Measurements from ENCODE around the gene RINT1. TPM values are rescaled to one million over a fixed set of nuclear protein-coding genes. Genes with fewer than 3 reads are reported as not detected.
"Not testable (repeated sequence)": the region's sequence is repeated elsewhere in the genome, so short reads cannot be mapped to it uniquely, and the experiment has no call there.

RINT1 gene
- total RNA-seq, 1 experiment from 2014 or later: 9.2 TPM

DNA sequence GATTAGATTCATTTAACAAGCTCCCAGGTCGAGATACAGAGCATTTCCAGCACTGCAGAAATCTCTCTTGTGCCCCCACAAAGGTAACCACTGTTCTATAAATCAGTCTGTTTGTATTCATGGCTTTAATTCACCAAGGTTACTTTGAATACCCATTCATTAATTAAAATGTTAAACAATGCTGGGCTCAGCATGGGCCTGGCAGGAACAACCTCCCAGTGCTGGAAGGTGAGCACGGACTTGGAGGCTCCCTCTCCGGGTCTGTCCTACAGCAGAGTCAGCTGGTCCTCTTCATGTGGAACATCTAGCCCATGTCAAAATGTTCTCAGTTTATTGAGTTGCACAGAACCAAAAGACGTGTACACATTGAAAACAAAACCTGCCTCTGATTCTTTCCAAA lies 64.9 kb downstream of the RINT1 start:
- no peaks in the 10 kb centered on the region for H3K27me3 ChIP-seq (ENCODE audit: low read length)
- no peaks in the 10 kb centered on the region for H3K9me2 ChIP-seq (replicated peaks; ENCODE audit: insufficient read depth, low read length)

DNA sequence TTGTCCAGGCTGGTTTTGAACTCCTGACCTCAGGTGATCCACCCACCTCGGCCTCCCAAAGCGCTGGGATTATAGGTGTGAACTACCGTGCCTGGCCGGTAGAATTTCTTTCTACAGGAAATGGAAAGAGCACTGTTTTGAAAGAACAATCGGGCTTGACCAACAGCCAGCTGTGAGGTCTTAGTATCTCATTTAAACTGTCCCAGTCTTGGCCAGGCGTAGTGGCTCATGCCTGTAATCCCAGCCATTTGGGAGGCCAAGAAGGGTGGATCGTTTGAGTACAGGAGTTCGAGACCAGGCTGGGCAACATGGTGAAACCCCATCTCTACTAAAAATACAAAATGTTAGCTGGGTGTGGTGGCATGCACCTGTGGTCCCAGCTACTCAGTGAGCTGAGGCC lies 67.1 kb downstream of the RINT1 start:
- H3K36me3 ChIP-seq (ENCODE audit: insufficient read depth, low read length); H3K4me3 ChIP-seq (ENCODE audit: low read length); H3K79me2 ChIP-seq (ENCODE audit: low read length); H3K27ac ChIP-seq (ENCODE audit: low read length); H3K9me3 ChIP-seq (ENCODE audit: low read length); H2AFZ ChIP-seq (ENCODE audit: low read length); H3K4me2 ChIP-seq (ENCODE audit: low read depth, low read length, poor library complexity, severe bottlenecking); H3K9me2 ChIP-seq (replicated peaks; ENCODE audit: insufficient read depth, low read length); H4K20me1 ChIP-seq (ENCODE audit: insufficient read depth, low read depth, low read length); H3K9ac ChIP-seq (ENCODE audit: low read length); DNase-seq; H3K4me1 ChIP-seq (ENCODE audit: low read length); H3K27me3 ChIP-seq (ENCODE audit: low read length): not testable (repeated sequence)

More for the DNA sequence above, 64.9 kb downstream of the RINT1 start:
- no peaks in the 10 kb centered on the region for H3K79me2 ChIP-seq (ENCODE audit: low read length)
- no peaks in the 10 kb centered on the region for H3K9me3 ChIP-seq (ENCODE audit: low read length)
- no peaks in the 10 kb centered on the region; the same call in 1 of the 2 replicates for H3K4me1 ChIP-seq (ENCODE audit: low read length)
- H4K20me1 ChIP-seq (ENCODE audit: insufficient read depth, low read depth, low read length): no peaks in the 10 kb centered on the region
- H3K9ac ChIP-seq (ENCODE audit: low read length): no peak overlapping the region
- no peak overlapping the region for H2AFZ ChIP-seq (ENCODE audit: low read length)
- no peak overlapping the region for H3K4me3 ChIP-seq (ENCODE audit: low read length)
- no peak for DNase-seq
- H3K27ac ChIP-seq (ENCODE audit: low read length): no peak overlapping the region
- no peaks in the 10 kb centered on the region for H3K36me3 ChIP-seq (ENCODE audit: insufficient read depth, low read length)
- no peak overlapping the region for H3K4me2 ChIP-seq (ENCODE audit: low read depth, low read length, poor library complexity, severe bottlenecking)

DNA sequence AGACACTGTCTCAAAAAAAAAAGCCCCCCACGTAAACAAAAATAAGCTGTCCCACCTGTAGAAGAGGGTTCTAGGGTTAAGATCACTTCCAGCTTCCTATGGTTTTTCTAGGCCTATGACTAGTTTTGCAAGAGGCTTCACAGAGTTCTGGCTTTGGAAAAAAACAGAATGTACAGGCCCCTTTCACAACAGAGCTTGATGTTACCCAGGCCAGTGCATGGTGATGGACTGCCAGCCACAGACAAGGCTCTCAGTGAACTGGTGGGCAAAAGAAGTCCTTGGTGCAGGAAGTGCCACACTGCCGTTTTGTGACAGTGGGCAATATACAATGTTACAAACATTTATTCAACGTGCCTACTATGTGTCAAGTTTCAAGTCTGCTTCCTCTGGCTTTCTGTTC lies 67.5 kb downstream of the RINT1 start:
- no peak overlapping the region for H3K4me3 ChIP-seq (ENCODE audit: low read length)
- no peaks in the 10 kb centered on the region for H3K4me1 ChIP-seq (ENCODE audit: low read length)
- H3K9me3 ChIP-seq (ENCODE audit: low read length): no peaks in the 10 kb centered on the region
- H3K36me3 ChIP-seq (ENCODE audit: insufficient read depth, low read length): no peaks in the 10 kb centered on the region
- H3K9me2 ChIP-seq (replicated peaks; ENCODE audit: insufficient read depth, low read length): no peaks in the 10 kb centered on the region
- H3K27me3 ChIP-seq (ENCODE audit: low read length): no peaks in the 10 kb centered on the region
- no peak overlapping the region for H3K27ac ChIP-seq (ENCODE audit: low read length)
- H3K9ac ChIP-seq (ENCODE audit: low read length): no peak overlapping the region
- H4K20me1 ChIP-seq (ENCODE audit: insufficient read depth, low read depth, low read length): no peaks in the 10 kb centered on the region
- no peak for DNase-seq
- H3K4me2 ChIP-seq (ENCODE audit: low read depth, low read length, poor library complexity, severe bottlenecking): no peak overlapping the region
- H3K79me2 ChIP-seq (ENCODE audit: low read length): no peaks in the 10 kb centered on the region
- H2AFZ ChIP-seq (ENCODE audit: low read length): no peak overlapping the region

DNA sequence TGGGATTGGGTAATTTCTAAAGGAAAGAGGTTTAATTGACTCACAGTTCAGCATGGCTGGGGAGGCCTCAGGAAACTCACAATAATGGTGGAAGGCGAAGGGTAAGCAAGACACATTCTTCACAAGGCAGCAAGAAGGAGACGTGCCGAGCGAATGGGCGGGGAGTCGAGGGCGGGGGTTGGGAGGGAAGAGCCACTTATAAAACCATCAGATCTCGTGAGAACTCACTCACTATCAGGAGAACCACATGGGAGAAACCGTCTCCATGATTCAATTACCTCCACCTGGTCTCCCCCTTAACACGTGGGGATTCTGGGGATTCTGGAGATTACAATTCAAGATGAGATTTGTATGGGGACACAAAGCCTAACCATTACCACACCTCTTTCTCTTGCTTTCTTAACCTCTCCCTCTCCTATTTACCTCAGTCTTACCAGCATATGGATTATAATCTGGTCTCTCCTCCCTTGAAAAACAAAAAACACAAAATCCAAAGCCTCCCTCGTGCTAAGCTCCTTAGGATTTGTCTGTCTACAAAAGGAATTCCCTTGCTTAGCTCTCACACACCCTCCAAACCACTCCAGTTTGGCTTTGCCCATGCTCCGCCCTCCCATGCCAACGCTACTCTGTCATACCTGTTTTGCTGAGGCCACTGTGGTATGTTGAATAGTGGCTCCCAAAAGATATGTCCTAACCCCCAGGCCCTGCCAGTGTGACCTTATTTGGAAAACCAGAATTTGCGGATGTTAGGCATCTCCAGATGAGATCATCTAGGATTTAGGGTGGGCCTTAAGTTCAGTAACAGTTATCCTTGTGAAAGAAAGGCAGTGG lies 68.9 kb downstream of the RINT1 start:
- Histone ChIP-seq H2AFZ (ENCODE audit: low read length) (no peak overlapping the region), H3K4me2 (ENCODE audit: low read depth, low read length, poor library complexity, severe bottlenecking) (no peak overlapping the region), H3K27me3 (ENCODE audit: low read length) (no peaks in the 10 kb centered on the region), H3K79me2 (ENCODE audit: low read length) (no peaks in the 10 kb centered on the region), H4K20me1 (ENCODE audit: insufficient read depth, low read depth, low read length) (no peaks in the 10 kb centered on the region), H3K4me1 (ENCODE audit: low read length) (no peaks in the 10 kb centered on the region), H3K27ac (ENCODE audit: low read length) (no peak overlapping the region), H3K4me3 (ENCODE audit: low read length) (no peak overlapping the region), H3K9me3 (ENCODE audit: low read length) (no peaks in the 10 kb centered on the region), H3K9ac (ENCODE audit: low read length) (no peak overlapping the region), H3K36me3 (ENCODE audit: insufficient read depth, low read length) (no peaks in the 10 kb centered on the region), H3K9me2 (replicated peaks; ENCODE audit: insufficient read depth, low read length) (no peaks in the 10 kb centered on the region)
- no peak for DNase-seq

DNA sequence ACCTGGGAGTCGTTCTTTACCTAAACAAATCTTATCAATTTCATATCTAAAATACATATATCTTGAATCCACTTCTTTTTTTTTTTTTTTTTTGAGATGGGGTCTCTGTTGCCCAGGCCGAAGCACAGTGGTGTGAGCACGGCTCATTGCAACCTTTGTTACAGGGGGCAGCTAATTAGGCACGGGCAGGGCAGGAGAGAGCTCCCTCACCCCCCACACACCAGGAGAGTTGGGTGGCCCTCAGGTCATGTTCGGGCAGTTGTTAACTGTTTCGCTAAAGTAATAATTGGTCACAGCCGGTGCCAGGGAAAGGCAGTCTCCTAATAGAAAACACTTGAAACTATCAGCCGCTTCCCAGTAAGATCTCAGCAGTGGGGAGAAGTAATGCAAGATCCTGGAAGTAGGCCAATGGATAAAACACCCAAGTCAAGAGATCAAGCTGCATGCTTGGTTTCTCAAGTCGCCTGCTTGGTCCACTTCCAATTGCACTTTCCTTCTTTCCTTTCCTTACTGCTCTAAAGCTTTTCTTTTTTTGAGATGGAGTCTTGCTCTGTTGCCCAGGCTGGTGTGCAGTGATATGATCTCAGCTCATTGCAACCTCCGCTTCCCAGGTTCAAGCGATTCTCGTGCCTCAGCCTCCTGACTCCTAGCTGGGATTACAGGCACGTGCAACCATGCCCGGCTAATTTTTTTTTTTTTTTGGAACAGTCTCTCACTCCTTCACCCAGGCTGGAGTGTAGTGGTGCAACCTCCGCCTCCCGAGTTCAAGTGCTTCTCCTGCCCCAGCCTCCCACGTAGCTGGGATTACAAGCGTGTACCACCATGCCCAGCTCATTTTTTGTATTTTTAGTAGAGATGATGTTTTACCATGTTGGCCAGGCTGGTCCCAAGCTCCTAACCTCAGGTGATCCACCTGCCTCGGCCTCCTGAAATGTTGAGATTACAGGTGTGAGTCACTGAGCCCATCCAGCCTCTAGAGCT lies 70.6 kb downstream of the RINT1 start:
- DNase-seq: no peak

DNA sequence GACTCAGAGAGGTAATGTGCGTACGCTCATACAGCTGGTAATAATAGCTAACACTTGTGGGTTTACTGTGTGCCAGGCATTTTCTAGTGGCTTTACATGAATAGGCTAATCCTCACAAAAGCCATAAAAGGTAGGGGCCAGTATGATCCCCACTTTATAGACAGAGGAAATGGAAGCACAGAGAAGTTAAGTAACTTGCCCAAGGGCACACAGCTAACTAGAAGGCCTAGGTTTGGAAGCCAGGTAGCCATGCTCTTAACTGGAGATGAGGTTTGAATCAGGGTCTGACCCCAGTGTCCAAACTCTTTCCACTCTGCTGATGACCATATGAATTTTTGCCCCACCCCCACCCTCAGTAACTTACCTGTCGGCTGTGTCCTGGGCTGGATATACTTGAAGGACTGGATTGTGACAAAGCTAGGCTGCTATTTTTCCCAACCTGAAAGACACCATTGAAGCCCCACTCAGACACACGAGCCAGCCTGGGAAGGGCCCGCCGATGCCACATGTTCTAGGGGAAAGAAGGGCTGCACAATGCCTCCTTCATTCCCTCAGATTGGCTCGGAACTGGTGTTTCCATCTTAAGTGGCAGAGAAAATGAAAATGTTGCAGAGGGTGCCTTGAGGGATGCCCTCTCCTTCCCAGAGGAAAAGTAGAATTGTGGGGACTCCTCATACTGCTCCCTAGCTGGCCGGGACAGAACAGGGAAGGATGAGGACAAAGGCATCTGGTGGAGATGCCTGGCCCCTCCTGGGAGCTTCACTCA lies 78.3 kb downstream of the RINT1 start:
- no peaks in the 10 kb centered on the region for H3K9me2 ChIP-seq (replicated peaks; ENCODE audit: insufficient read depth, low read length)
- H3K4me2 ChIP-seq (ENCODE audit: low read depth, low read length, poor library complexity, severe bottlenecking): no peak overlapping the region
- H3K27me3 ChIP-seq (ENCODE audit: low read length): no peaks in the 10 kb centered on the region
- no peaks in the 10 kb centered on the region for H3K4me1 ChIP-seq (ENCODE audit: low read length)
- no peak for DNase-seq
- no peak overlapping the region for H3K9ac ChIP-seq (ENCODE audit: low read length)
- no peak overlapping the region for H3K27ac ChIP-seq (ENCODE audit: low read length)
- H3K9me3 ChIP-seq (ENCODE audit: low read length): no peaks in the 10 kb centered on the region
- no peak overlapping the region for H2AFZ ChIP-seq (ENCODE audit: low read length)
- H4K20me1 ChIP-seq (ENCODE audit: insufficient read depth, low read depth, low read length): no peaks in the 10 kb centered on the region; the same call in 1 of the 2 replicates
- no peak overlapping the region for H3K4me3 ChIP-seq (ENCODE audit: low read length)
- H3K79me2 ChIP-seq (ENCODE audit: low read length): no peaks in the 10 kb centered on the region
- H3K36me3 ChIP-seq (ENCODE audit: insufficient read depth, low read length): no peaks in the 10 kb centered on the region

More for the DNA sequence above, 70.6 kb downstream of the RINT1 start:
- Histone ChIP-seq H3K9me3 (ENCODE audit: low read length) (no peaks in the 10 kb centered on the region), H3K4me3 (ENCODE audit: low read length) (no peak overlapping the region), H3K27me3 (ENCODE audit: low read length) (no peaks in the 10 kb centered on the region), H3K36me3 (ENCODE audit: insufficient read depth, low read length) (no peaks in the 10 kb centered on the region), H3K27ac (ENCODE audit: low read length) (no peak overlapping the region), H3K9ac (ENCODE audit: low read length) (no peak overlapping the region), H3K79me2 (ENCODE audit: low read length) (no peaks in the 10 kb centered on the region), H3K4me2 (ENCODE audit: low read depth, low read length, poor library complexity, severe bottlenecking) (no peak overlapping the region), H3K4me1 (ENCODE audit: low read length) (no peaks in the 10 kb centered on the region), H3K9me2 (replicated peaks; ENCODE audit: insufficient read depth, low read length) (no peaks in the 10 kb centered on the region), H2AFZ (ENCODE audit: low read length) (no peak overlapping the region), H4K20me1 (ENCODE audit: insufficient read depth, low read depth, low read length) (no peaks in the 10 kb centered on the region)

DNA sequence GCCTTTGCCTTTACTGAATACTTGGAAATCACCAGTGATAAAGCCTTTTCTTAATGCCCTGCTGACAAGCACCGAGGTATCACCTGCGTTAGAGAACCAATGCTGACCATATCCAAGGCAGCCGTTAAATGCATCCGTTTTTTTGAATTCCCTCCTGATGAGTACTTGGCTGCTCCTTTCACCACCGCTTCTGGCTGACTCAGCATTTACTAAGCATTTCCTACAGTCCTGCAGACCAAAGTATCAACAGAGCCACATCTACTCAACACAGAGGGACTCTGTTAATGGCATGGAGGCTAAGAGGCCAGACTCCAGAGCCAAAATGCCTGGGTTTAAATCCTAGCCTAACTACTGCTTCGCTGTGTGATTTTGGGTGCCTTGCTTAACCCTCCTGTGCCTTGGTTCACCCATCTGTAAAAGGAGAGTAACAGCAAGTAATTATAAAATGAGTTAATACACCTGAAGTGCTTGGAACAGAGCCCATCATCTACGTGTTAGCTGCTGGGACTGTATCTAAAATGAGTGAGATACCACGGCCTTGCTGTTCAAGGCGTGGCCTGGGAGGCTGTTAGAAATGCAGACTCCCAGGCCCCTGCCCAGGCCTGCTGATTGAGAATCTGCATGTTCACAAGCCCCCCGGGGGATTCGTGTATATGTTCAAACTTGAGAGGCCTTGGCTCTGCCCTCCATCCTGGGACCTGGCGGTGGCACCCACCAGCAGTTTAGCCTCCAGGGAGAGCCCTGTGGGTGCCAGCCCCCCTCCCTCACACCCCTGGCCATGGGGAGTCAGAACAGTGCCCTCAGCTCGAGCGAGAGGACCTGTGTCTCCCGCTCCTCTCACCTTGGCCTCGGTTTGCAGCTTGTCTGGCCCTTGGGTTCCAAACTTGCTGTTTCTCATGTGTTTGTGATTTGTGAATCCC lies 80.1 kb downstream of the RINT1 start:
- H3K36me3 ChIP-seq (ENCODE audit: insufficient read depth, low read length): no peaks in the 10 kb centered on the region
- no peak overlapping the region for H3K4me3 ChIP-seq (ENCODE audit: low read length)
- no peaks in the 10 kb centered on the region for H3K4me1 ChIP-seq (ENCODE audit: low read length)
- no peak overlapping the region for H3K27ac ChIP-seq (ENCODE audit: low read length)
- no peaks in the 10 kb centered on the region; the same call in 1 of the 2 replicates for H4K20me1 ChIP-seq (ENCODE audit: insufficient read depth, low read depth, low read length)
- H2AFZ ChIP-seq (ENCODE audit: low read length): no peak overlapping the region
- no peak overlapping the region for H3K4me2 ChIP-seq (ENCODE audit: low read depth, low read length, poor library complexity, severe bottlenecking)
- no peaks in the 10 kb centered on the region for H3K9me3 ChIP-seq (ENCODE audit: low read length)
- H3K9ac ChIP-seq (ENCODE audit: low read length): no peak overlapping the region
- no peak for DNase-seq
- no peaks in the 10 kb centered on the region for H3K27me3 ChIP-seq (ENCODE audit: low read length)
- no peaks in the 10 kb centered on the region for H3K9me2 ChIP-seq (replicated peaks; ENCODE audit: insufficient read depth, low read length)
- no peaks in the 10 kb centered on the region for H3K79me2 ChIP-seq (ENCODE audit: low read length)
